Upper lobe of left lung (tissue), 4 donors: ENCODE data around the gene EXT2.

Experiments
- EP300 ChIP-seq, 4 donors: sonication (generic); formaldehyde crosslinking; IDR thresholded peaks; one replicate each; pipeline ENCODE4 v1.5.1; 2017; ENCODE audit warnings: antibody characterized with exemption in 4 of 4, control low read depth in 2 of 4
- POLR2A ChIP-seq, 4 donors: fragments of 450-650 bp; IDR thresholded peaks; one replicate each; pipeline ENCODE4 v1.5.1; 2016 to 2017; ENCODE audit warnings: antibody characterized with exemption in 4 of 4, mild to moderate bottlenecking in 2 of 4
- POLR2AphosphoS5 ChIP-seq, 2 donors: sonication (generic); formaldehyde crosslinking; IDR thresholded peaks; one replicate each; pipeline ENCODE4 v1.5.1; 2017; ENCODE audit warnings: antibody characterized with exemption in 2 of 2
- TF ChIP-seq, protein P1 (sequence below), 6 experiments: fragments of 450-650 bp in 4 of 6; fragments of 200-600 bp in 2 of 6; sonication (generic) in 2 of 6; IDR thresholded peaks; one replicate each; pipeline ENCODE4 v1.5.1; 2016 to 2019; ENCODE audit warnings: antibody characterized with exemption in 6 of 6

DNA sequence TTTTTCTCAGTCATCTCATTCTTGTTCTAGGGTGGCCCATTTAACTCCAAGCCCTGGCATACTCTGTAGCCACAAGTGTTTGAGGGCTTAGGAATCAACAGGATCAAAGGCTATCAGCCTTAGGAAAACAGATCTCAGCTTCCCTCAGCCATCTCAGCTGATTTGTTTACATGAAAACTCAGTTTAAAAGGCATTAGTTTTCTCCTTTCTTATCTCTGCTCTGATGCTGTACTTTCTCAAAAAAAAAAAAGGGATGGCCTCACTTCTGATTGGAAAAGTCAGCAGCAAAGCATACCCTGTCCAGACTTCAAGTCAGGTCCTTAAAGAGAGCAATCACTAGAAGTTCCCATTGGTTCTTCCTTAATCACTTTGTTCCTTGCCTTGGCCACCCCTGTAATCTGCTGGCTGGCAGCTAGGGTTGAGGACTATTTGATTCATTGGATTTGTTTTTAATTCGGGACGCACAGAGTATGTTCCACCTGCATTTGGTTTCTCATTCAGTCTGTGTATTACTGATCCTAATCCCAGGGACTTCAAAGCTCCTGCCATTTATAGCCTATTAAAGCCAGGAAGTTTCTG, 102.8 kb downstream of the EXT2 start:
- TF ChIP-seq POLR2A (IDR thresholded peaks at IDR 0.05) = no peak
- TF ChIP-seq, protein P1, sequence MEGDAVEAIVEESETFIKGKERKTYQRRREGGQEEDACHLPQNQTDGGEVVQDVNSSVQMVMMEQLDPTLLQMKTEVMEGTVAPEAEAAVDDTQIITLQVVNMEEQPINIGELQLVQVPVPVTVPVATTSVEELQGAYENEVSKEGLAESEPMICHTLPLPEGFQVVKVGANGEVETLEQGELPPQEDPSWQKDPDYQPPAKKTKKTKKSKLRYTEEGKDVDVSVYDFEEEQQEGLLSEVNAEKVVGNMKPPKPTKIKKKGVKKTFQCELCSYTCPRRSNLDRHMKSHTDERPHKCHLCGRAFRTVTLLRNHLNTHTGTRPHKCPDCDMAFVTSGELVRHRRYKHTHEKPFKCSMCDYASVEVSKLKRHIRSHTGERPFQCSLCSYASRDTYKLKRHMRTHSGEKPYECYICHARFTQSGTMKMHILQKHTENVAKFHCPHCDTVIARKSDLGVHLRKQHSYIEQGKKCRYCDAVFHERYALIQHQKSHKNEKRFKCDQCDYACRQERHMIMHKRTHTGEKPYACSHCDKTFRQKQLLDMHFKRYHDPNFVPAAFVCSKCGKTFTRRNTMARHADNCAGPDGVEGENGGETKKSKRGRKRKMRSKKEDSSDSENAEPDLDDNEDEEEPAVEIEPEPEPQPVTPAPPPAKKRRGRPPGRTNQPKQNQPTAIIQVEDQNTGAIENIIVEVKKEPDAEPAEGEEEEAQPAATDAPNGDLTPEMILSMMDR (IDR thresholded peaks at IDR 0.05) = no peak
- TF ChIP-seq POLR2AphosphoS5 (IDR thresholded peaks at IDR 0.05) = no peak
- no peak for TF ChIP-seq EP300 (IDR thresholded peaks at IDR 0.05)
